Stimulated activated CD8-positive, alpha-beta memory T cell treated with anti-CD3 and anti-CD28 coated beads, Interleukin-4, amount 100 ng/mL, for 4 hours (primary cell): Measurements from ENCODE around the gene GPHN.

ENCODE experiments used
- DNase-seq, 2 donors: peaks; one replicate each; pipeline ENCODE4 v3.0.0-alpha.2; 2020; ENCODE audit warnings: low read depth in 2 of 2, low spot score in 1 of 2

Gene GPHN

DNA sequence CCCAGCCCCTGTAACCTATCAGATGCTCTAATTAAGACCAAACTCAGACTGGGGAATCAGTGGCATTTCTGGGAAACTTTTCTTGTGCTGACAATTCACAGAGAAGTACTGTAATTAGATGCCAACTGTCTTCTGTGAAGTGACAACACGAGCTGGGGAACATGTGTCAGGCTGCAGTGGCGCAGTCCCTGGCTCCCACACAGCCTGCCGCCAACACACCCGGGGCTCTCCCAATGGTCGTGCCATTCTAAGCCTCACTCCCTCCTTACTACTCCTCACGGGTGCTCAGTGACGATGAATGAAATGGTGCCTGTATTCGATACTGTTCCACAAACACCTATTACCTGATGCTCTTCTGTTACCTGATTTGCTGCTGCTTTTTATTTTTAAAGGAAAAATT lies 699.9 kb downstream of the GPHN start:
- DNase-seq, result no peak

DNA sequence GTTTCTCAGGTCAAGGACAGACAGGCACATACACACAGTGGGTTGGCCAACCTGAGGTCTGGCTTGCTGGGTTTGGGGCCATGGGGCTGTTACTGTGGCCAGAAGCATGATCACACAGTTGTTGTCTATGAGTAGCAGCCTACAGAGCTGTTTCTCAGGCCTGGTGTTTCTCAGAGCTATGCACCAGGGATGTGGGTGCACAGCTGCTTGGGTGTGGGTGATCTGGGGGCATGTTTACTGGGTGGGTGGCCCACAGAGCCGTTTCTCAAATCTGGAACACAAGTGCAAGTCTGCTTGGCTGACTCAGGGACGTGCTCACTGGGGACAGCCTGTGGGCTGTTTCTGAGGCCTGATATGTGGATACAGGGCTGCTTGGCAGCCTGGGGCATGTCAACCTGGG lies 710.2 kb downstream of the GPHN start:
- no peak for DNase-seq

DNA sequence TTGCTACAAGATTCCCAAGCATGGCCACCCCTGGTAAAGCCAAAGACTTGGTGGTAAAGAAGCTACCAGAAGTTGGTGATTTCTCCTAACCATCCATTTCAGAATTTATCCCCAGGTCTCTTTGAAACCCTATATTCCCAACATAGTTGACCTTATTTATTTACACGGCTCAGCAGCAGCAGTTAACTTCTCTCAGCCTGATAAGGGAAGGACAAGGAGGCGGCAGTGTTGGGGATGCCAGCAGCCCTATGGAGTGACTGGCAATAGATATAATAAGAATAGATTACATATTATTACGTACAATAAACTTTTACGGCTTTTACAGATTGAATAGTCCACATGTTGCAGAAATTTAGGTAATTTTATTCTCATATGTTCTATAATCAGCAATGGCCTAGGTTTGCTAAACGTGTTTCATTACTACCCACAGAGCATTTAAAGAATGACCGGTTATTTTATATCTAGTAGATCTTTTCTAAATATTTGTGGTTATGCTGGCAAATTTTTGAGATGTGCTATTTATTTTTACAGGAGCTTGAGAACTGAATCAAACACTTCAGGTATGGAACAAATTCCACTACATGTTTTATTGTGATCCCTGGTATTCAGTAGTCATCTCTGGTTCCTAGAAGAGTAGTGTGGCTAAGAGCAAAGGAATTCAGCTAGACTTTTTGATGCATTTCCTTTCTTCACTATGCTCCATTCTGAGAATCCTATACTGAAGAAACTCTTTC lies 713.5 kb downstream of the GPHN start:
- no peak for DNase-seq

DNA sequence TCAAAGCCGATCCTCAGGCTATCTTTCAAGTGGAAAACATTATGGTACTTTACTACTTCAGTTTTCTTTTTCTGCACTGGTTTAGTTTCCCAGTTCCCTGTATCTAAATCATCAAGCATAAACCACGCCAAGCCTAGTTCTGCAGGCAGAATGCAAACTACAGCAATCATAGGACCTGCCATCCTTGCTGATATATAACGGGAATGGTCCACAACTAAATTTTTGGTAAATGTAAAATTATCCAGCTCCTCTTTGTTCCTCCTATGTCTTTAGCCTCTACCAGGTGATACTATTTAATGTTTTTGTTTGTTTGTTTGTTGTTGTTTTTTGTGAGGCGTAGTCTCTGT lies 714.0 kb downstream of the GPHN start:
- DNase-seq, result no peak

DNA sequence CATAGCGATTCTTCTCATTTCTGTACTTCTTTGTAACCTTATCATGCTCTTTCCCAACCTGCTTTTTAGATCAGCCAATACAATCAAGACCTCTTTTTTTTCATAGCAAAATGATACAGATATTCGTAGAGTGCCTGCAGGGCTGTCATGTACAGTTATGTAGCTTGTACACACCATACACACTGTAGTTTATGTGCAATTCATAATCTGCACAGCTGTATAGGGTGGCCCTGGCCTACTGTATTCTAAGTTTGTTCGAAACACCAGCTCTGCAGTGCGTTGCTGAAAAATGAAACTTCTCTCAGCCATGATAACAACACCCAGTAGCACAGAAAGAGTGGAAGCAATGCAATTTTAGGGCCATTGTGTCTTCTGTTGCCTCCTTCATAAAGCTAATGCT lies 717.6 kb downstream of the GPHN start:
- no peak for DNase-seq

DNA sequence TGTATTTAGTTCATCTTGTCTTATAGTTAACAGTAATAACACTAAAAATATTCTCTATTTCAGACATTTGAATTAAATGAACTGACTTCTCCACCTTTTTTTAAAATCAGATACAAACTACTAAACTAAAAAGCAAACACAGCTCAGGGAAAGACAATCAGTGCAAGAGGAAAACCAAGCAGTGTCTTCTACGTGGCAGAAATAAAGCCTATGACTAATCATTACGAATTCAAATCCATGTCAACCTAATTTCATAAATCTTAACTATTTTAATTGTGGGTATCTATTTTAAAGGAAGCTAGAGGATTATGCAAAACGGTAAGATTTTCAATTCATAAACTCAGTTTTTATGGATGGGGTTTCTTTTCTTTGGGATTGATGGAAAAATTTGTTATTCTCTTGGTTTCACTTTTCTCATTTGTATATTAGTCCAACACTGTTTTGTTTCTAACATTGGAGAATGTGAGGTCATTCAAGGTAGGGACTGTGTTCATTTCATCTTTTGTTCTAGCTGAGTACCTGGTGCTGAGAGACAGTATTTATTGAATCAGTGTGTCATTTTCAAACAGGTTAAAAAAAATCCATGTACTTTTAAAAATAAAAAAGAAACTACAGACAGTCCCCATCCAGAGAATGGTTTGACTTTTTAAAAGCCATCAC lies 720.5 kb downstream of the GPHN start:
- no peak for DNase-seq
